Activated CD4-positive, alpha-beta T cell treated with anti-CD3 and anti-CD28 coated beads, Interleukin-2, amount 50 U/mL, for 48 hours (primary cell): ENCODE measurements around the gene KLHL28.
A peak's percentile ranks its signal among the peaks of the same experiment; 100 is the strongest.

ENCODE experiments used
- DNase-seq, 2 experiments: peaks; one replicate each; pipeline ENCODE4 v3.0.0-alpha.2; 2020

The KLHL28 gene

GRCh38 chr14:44961554-44962333, at the start of gene KLHL28, which contains the start of gene TOGARAM1:
Gene KLHL28 (minus strand): TSS chr14:44961947. CDS start chr14:44945928, 16,019 bp downstream.
Gene TOGARAM1 (plus strand): TSS chr14:44962190. CDS start chr14:44962422, 232 bp downstream.
- DNase-seq, result peak; percentile 89 to 93

GRCh38 chr14:45003924-45004323, 42.2 kb upstream of the KLHL28 start:
- DNase-seq, result no peak

GRCh38 chr14:44995770-44996294, 34.1 kb upstream of the KLHL28 start:
- DNase-seq, result no peak

GRCh38 chr14:44995196-44995595, 33.4 kb upstream of the KLHL28 start:
- no peak for DNase-seq

GRCh38 chr14:44990533-44990932, 28.8 kb upstream of the KLHL28 start:
- no peak for DNase-seq

GRCh38 chr14:44989497-44990440, 28.0 kb upstream of the KLHL28 start:
- DNase-seq, result no peak

- no peak for DNase-seq
These were observed 26.9 kb upstream of the KLHL28 start for GRCh38 chr14:44988694-44989093.

GRCh38 chr14:44982594-44982993, 20.8 kb upstream of the KLHL28 start:
- DNase-seq, result no peak

- DNase-seq, result no peak
These were observed 19.5 kb upstream of the KLHL28 start for GRCh38 chr14:44981198-44981597.

GRCh38 chr14:44979740-44980356, 18.1 kb upstream of the KLHL28 start:
- DNase-seq, result no peak

GRCh38 chr14:44979273-44979672, 17.5 kb upstream of the KLHL28 start:
- no peak for DNase-seq

- DNase-seq, result no peak
These were observed 9.7 kb upstream of the KLHL28 start for GRCh38 chr14:44971459-44971858.

- no peak for DNase-seq
These were observed 9.2 kb upstream of the KLHL28 start for GRCh38 chr14:44970907-44971306.

GRCh38 chr14:44968714-44969113, 7.0 kb upstream of the KLHL28 start:
- DNase-seq, result no peak

- no peak for DNase-seq
These were observed 5.0 kb upstream of the KLHL28 start for GRCh38 chr14:44966601-44967336.

- no peak for DNase-seq
These were observed 2.1 kb upstream of the KLHL28 start for GRCh38 chr14:44963775-44964380.

GRCh38 chr14:44963044-44963528, 1.3 kb upstream of the KLHL28 start:
- DNase-seq, result no peak

GRCh38 chr14:44962334-44963043, 742 bp upstream of the KLHL28 start:
- DNase-seq, result peak; percentile 29 to 37

- peak; percentile 60 to 65 for DNase-seq
These were observed 595 bp downstream of the KLHL28 start for GRCh38 chr14:44961151-44961553.

GRCh38 chr14:44960646-44961045, 1.1 kb downstream of the KLHL28 start:
- no peak for DNase-seq

GRCh38 chr14:44960146-44960545, 1.6 kb downstream of the KLHL28 start:
- no peak for DNase-seq
